Measurements from ENCODE around the gene CSNK2A3. TPM values are rescaled to one million over a fixed set of nuclear protein-coding genes. Genes with fewer than 3 reads are reported as not detected.
A peak's percentile ranks its signal among the peaks of the same experiment; 100 is the strongest.

The CSNK2A3 gene
- total RNA-seq, 1 experiment from 2014 or later: 2.3 TPM

DNA sequence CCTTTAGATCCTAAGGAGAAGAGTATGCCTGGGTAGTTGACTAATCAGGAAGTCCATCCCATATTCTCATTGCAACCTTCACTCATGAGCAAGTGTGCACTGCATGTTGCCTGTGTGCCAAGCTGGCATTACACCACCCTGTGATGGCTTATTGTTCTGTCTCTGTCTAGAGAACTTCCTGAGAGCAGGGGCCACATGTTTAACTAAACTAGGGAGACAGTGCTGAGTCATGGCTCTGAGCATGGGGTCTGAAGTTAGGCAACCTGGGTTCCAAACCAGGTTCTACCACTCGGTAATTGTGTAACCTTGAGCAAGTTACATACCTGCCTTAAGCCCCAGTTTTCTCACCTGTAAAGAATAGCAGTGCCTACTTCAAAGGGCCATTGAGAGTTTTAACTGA is 39.6 kb downstream of the CSNK2A3 start:
- no TSS peak for BruUV-seq (replicated peaks)
- no peaks in the 10 kb centered on the region for H3K9me3 ChIP-seq (ENCODE audit: low read length)
- no peak overlapping the region for H3K4me3 ChIP-seq (ENCODE audit: low read length)
- TF ChIP-seq, protein P1, sequence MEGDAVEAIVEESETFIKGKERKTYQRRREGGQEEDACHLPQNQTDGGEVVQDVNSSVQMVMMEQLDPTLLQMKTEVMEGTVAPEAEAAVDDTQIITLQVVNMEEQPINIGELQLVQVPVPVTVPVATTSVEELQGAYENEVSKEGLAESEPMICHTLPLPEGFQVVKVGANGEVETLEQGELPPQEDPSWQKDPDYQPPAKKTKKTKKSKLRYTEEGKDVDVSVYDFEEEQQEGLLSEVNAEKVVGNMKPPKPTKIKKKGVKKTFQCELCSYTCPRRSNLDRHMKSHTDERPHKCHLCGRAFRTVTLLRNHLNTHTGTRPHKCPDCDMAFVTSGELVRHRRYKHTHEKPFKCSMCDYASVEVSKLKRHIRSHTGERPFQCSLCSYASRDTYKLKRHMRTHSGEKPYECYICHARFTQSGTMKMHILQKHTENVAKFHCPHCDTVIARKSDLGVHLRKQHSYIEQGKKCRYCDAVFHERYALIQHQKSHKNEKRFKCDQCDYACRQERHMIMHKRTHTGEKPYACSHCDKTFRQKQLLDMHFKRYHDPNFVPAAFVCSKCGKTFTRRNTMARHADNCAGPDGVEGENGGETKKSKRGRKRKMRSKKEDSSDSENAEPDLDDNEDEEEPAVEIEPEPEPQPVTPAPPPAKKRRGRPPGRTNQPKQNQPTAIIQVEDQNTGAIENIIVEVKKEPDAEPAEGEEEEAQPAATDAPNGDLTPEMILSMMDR (conservative IDR thresholded peaks at IDR 0.05; ENCODE audit: low read depth, low read length): no peak
- TF ChIP-seq EZH2phosphoT487 (IDR thresholded peaks at IDR 0.05; ENCODE audit: borderline replicate concordance, low read length) (no peak), EZH2 (IDR thresholded peaks at IDR 0.05; ENCODE audit: low read length, unreplicated experiment) (no peak)
- no peaks in the 10 kb centered on the region for H4K20me1 ChIP-seq (ENCODE audit: low read length)
- ChIA-PET CTCF (no interaction called here), POLR2A (ENCODE audit: unreplicated experiment) (no interaction called here)
- H3K9me2 ChIP-seq (replicated peaks; ENCODE audit: low read length): no peaks in the 10 kb centered on the region
- H3K4me2 ChIP-seq (ENCODE audit: low read length): 0 out of 2 replicates have a peak overlapping the region, but pooled peaks have one; percentile 0
- intact Hi-C loops (cut with micrococcal nuclease): no loop called here
- H3K36me3 ChIP-seq (ENCODE audit: low read depth, low read length): no peaks in the 10 kb centered on the region
- no peaks in the 10 kb centered on the region for H3K27me3 ChIP-seq (ENCODE audit: low read length)
- ATAC-seq: peak; percentile 57
- peak; percentile 73 for DNase-seq
- no peaks in the 10 kb centered on the region for H3K79me2 ChIP-seq (ENCODE audit: low read length)
- H3K4me1 ChIP-seq (ENCODE audit: insufficient read depth, low read length): peaks cover 15% of the 10 kb centered on the region
- peak overlapping the region; percentile 19; the same call in 1 of the 2 replicates for H2AFZ ChIP-seq (ENCODE audit: low read length)
- H3K27ac ChIP-seq (ENCODE audit: low read length): peak overlapping the region; percentile 22
- H3F3A ChIP-seq (ENCODE audit: low read length, unreplicated experiment): no peaks in the 10 kb centered on the region
- H3K9ac ChIP-seq (ENCODE audit: low read length): no peak overlapping the region

- no peaks in the 10 kb centered on the region for H3K9me3 ChIP-seq (ENCODE audit: low read length)
- ChIA-PET CTCF (no interaction called here), POLR2A (ENCODE audit: unreplicated experiment) (no interaction called here)
- H3K27me3 ChIP-seq (ENCODE audit: low read length): no peaks in the 10 kb centered on the region
- H3K9ac ChIP-seq (ENCODE audit: low read length): no peak overlapping the region
- H3K36me3 ChIP-seq (ENCODE audit: low read depth, low read length): no peaks in the 10 kb centered on the region
- H3K4me1 ChIP-seq (ENCODE audit: insufficient read depth, low read length): peaks cover 15% of the 10 kb centered on the region
- H2AFZ ChIP-seq (ENCODE audit: low read length): 0 out of 2 replicates have a peak overlapping the region, but pooled peaks have one; percentile 19
- H3K4me3 ChIP-seq (ENCODE audit: low read length): no peak overlapping the region
- DNase-seq (no peak), ATAC-seq (no peak)
- no TSS peak for BruUV-seq (replicated peaks)
- intact Hi-C loops (cut with micrococcal nuclease): no loop called here
- peak overlapping the region; percentile 22; the same call in 1 of the 2 replicates for H3K27ac ChIP-seq (ENCODE audit: low read length)
- H4K20me1 ChIP-seq (ENCODE audit: low read length): no peaks in the 10 kb centered on the region
- H3F3A ChIP-seq (ENCODE audit: low read length, unreplicated experiment): no peaks in the 10 kb centered on the region
- 0 out of 2 replicates have a peak overlapping the region, but pooled peaks have one; percentile 0 for H3K4me2 ChIP-seq (ENCODE audit: low read length)
- no peaks in the 10 kb centered on the region for H3K9me2 ChIP-seq (replicated peaks; ENCODE audit: low read length)
- TF ChIP-seq, protein P1 (conservative IDR thresholded peaks at IDR 0.05; ENCODE audit: low read depth, low read length): no peak
- TF ChIP-seq EZH2phosphoT487 (IDR thresholded peaks at IDR 0.05; ENCODE audit: borderline replicate concordance, low read length) (no peak), EZH2 (IDR thresholded peaks at IDR 0.05; ENCODE audit: low read length, unreplicated experiment) (no peak)
- no peaks in the 10 kb centered on the region for H3K79me2 ChIP-seq (ENCODE audit: low read length)
Observed at GRCh38 chr11:11312738-11313137, 40.3 kb downstream of the CSNK2A3 start.

- intact Hi-C loops (cut with micrococcal nuclease): no loop called here
- no peak for DNase-seq
- Histone ChIP-seq H4K20me1 (ENCODE audit: low read length) (no peaks in the 10 kb centered on the region), H3F3A (ENCODE audit: low read length, unreplicated experiment) (no peaks in the 10 kb centered on the region), H3K9me2 (replicated peaks; ENCODE audit: low read length) (no peaks in the 10 kb centered on the region), H3K4me3 (ENCODE audit: low read length) (no peak overlapping the region), H3K79me2 (ENCODE audit: low read length) (no peaks in the 10 kb centered on the region), H3K9me3 (ENCODE audit: low read length) (no peaks in the 10 kb centered on the region), H2AFZ (ENCODE audit: low read length) (no peak overlapping the region), H3K27ac (ENCODE audit: low read length) (no peak overlapping the region), H3K36me3 (ENCODE audit: low read depth, low read length) (no peaks in the 10 kb centered on the region), H3K9ac (ENCODE audit: low read length) (no peak overlapping the region), H3K4me2 (ENCODE audit: low read length) (no peak overlapping the region), H3K27me3 (ENCODE audit: low read length) (no peaks in the 10 kb centered on the region), H3K4me1 (ENCODE audit: insufficient read depth, low read length) (peaks cover 15% of the 10 kb centered on the region)
- no peak for TF ChIP-seq EZH2 (IDR thresholded peaks at IDR 0.05; ENCODE audit: low read length, unreplicated experiment)
- no peak for TF ChIP-seq EZH2phosphoT487 (IDR thresholded peaks at IDR 0.05; ENCODE audit: borderline replicate concordance, low read length)
- TF ChIP-seq, protein P1 (conservative IDR thresholded peaks at IDR 0.05; ENCODE audit: low read depth, low read length): no peak
- ATAC-seq: no peak
- CTCF ChIA-PET: no interaction called here
- POLR2A ChIA-PET (ENCODE audit: unreplicated experiment): no interaction called here
- BruUV-seq (replicated peaks): no TSS peak
Observed at GRCh38 chr11:11311169-11311568, 41.9 kb downstream of the CSNK2A3 start.
